Diencephalon (tissue), 1 donor: Measurements from ENCODE around the gene AQP6. TPM values are rescaled to one million over a fixed set of nuclear protein-coding genes. Genes with fewer than 3 reads are reported as not detected.

Experiments
- total RNA-seq: library from RNA; depleted of rRNA; stranded (reverse); fragments of >200 nt; gene quantifications from one replicate; pipeline ENCODE4 v1.2.3, GENCODE V29; 2014

AQP6 gene, protein sequence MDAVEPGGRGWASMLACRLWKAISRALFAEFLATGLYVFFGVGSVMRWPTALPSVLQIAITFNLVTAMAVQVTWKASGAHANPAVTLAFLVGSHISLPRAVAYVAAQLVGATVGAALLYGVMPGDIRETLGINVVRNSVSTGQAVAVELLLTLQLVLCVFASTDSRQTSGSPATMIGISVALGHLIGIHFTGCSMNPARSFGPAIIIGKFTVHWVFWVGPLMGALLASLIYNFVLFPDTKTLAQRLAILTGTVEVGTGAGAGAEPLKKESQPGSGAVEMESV
- total RNA-seq = 0.46 TPM

DNA sequence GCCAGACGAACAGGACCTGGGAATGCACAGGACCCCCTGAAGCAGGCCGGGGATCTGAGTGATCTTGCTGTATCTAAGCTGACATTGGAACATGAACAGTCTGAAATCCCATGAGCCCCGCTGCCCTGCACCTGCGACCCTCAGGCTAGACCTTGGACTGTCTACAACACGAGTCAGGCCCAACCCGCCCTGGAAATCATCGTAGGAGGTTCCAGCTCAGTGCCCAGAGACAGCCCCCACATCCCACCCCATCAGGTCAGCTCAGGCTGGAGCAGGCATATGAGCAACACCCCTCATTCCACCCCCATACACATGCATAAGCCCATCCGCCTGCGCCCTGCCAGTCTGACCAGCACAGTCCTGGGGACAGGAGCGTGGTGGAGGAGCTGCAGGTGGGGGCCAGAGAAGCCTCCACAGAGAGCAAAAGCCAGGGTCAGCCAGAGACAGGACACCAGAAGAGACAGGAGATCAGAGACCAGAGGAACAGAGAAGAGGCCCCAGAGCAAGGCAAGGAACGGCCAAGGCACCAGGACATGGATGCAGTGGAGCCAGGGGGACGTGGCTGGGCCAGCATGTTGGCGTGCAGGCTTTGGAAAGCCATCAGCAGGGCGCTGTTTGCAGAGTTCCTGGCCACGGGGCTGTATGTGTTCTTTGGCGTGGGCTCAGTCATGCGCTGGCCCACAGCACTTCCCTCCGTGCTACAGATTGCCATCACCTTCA lies at the start of gene AQP6:
AQP6 (plus strand) TSS at position 307 of the 720 bp plus-strand sequence; CDS start at position 534, 227 bp downstream.

DNA sequence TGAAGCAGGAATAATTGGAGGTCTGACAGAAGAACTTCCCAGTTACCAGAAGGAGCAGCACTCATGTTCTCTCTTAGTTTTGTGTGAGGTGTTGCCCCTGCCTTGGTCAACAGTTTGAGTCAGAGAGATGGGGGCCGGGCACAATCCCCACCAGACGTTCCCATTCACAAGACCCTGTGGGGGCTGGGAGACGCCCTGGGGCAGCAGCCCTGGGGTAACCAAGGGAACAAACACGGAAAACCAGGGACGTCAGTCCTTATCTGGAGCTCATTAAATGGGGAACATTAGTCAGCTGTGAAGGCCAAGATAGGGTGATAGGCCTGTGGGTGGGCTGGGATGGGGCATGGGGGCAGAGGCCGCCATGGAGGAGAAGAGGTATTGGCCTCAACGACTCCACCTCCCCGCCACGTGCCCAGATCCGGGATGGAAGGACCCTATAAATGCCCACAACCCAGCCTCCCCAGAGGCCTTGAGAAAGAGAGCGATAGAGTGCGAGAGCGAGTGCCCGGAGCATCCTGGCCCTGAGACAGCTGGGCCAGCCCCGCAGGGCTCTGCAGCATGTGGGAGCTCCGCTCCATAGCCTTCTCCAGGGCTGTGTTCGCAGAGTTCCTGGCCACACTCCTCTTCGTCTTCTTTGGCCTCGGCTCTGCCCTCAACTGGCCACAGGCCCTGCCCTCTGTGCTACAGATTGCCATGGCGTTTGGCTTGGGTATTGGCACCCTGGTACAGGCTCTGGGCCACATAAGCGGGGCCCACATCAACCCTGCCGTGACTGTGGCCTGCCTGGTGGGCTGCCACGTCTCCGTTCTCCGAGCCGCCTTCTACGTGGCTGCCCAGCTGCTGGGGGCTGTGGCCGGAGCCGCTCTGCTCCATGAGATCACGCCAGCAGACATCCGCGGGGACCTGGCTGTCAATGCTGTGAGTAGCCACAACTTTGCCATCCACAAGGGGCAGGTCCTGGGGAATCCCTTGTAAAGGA lies 22.2 kb upstream of the AQP6 start, which contains the start of gene AQP2:
AQP2 (plus strand) TSS at position 465 of the 979 bp plus-strand sequence; CDS start at position 559, 94 bp downstream.

DNA sequence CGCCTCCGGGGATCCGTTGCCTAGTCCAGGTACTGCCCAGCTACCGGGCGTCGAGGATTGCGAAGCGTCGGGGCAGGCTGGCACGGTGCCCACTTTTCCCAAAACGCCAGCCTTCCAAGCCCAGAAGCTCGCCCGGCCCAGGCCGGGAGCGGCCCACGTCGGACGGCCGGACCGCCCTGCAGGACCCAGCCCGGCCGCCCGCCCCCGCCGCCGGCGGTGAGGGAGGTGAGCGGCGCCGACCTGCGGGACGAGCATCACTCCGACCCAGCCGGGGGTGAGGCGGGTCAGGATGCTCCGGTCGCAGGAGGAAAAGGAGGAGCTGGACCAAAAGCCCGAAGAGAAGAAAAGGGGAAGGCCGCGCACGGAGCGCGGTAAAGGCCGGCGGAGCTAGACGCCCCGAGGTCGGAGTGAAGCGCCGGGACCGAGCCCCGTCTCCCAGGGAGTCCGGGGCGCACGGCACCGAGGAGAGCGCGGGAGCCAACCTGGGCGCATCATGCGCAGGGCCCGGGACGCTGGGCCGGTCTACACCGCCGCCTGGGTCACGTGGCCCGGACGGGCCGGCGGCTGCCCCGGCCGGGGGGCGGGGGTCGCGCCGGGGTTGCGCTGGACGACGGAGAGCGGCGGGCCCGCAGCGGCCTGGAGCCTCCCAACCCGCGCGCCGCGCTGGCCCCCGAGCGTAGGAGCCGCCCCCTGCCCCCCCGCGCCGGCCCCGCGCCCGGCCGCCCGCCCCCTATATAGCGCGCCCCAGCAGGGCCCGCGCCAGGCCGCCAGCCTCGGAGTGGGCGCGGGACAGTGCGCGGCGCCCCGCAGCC lies 11.4 kb upstream of the AQP6 start, which contains the start of gene AQP5:
AQP5 (plus strand) TSS at position 762 of the 812 bp plus-strand sequence. CDS start 146 bp downstream, outside the sequence.

DNA sequence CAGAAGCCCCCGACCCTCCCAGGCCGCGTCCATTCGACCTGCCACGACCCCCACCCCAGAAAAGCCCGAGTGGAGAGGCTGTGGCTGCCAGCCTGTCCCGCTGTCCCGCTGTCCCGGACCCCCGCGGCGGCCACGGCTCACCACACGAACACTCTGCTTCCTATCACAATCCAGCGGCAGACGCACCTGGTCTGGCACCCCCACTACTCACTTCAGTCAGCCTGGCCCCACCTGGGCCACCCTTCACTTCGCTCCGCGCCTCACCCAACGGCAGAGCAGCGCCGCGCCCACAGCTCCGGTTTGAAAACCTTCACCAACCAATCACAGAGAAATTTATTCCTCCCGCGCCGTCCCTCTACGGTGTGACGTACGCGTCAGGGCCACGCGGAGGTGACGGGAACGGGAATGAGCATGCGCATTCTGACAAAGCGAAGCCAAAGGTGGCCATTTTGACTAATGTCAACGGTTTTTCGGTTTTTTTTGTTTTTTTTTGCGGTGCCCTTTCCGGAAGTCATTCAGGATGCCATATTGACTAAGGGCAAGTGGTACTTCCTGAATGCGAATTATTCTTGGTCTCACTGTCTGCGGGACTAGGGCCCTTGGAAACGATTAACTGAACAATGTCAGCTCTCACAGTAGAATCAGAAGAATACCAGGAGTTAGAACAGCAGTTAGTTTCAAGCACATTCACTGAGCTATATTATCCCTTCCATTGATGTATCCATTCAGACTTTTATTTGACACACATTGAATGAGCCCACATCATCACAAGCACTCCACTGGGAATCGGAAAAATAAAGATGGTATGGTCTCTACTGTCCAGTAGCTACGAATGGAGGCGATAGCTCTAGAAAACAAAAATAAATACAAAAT lies 52.7 kb downstream of the AQP6 start, which contains the start of gene RACGAP1:
RACGAP1 (minus strand) TSS at position 308 of the 873 bp plus-strand sequence. CDS start 8,779 bp downstream, outside the sequence.

Other genes with a start within 250 kb of the AQP6 start
- gene TMBIM6, start 231.4 kb upstream of the AQP6 start, total RNA-seq = 442 TPM
- gene NCKAP5L, start 144.5 kb upstream of the AQP6 start, total RNA-seq = 14.5 TPM
- 6.2 TPM for gene BCDIN3D, start 129.8 kb upstream of the AQP6 start, total RNA-seq
- gene FAIM2, start 69.0 kb upstream of the AQP6 start, total RNA-seq = 59.1 TPM
- gene AQP2, start 22.2 kb upstream of the AQP6 start, total RNA-seq = not detected
- 0.92 TPM for gene AQP5, start 11.1 kb upstream of the AQP6 start, total RNA-seq
- 37.8 TPM for gene RACGAP1, start 52.5 kb downstream of the AQP6 start, total RNA-seq
- 31.1 TPM for gene ASIC1, start 84.6 kb downstream of the AQP6 start, total RNA-seq
- 50.3 TPM for gene SMARCD1, start 112.4 kb downstream of the AQP6 start, total RNA-seq
- gene GPD1, start 131.1 kb downstream of the AQP6 start, total RNA-seq = 12.2 TPM
- gene COX14, start 139.3 kb downstream of the AQP6 start, total RNA-seq = 24.5 TPM
- 88.8 TPM for gene CERS5, start 194.4 kb downstream of the AQP6 start, total RNA-seq